ENCODE measurements around the gene SMIM9.

SMIM9 gene

DNA sequence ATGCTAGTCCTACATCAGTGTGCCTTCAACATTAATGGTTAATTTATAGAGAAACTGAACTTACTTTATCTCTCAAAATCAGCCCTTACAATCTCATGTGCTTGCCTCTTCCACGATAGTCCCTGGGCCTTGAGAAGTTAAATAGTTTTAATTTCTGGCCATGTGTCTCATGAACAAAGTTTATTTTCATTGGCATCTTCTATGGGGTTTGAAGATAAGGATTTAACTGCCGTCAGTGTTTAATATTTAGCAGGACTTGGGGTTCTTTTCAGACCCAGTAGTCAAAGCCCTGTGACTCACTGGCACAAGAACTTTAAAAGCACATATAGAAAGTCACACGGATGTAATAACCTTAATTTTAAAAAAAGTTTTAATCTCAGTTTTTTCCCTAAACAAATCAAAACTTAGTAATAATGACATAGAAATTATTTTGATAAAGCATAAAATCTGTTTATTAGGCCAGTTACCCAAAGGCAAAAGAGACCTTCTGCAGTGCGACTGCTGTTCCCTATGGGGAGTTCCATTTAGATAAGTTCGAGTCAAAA is 19.1 kb downstream of the SMIM9 start:
- no peak for DNase-seq

DNA sequence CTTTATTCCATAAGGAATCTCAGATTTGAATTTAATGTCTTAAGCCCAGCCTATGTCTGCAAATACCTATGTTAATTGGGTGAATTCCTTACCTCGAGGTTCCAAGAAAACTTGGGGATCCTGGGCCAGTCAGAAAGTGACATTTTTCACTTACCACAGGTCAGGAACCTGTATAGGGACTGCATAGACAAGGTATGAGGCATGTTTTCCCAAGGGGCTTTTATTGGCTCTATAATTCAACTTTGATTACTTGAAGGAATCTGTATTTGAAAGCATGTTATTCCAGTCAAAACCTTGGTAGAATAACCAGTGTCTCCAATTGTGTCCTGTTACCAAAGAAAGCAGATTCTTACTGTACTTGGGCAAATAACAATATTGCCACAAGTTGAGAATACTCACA is 20.7 kb downstream of the SMIM9 start:
- DNase-seq: no peak

GRCh38 chrX:154812341-154813101 is 21.9 kb downstream of the SMIM9 start:
- DNase-seq: no peak

- no peak for DNase-seq
Measured at GRCh38 chrX:154809939-154810665, 24.4 kb downstream of the SMIM9 start.

GRCh38 chrX:154806837-154807501 is 27.5 kb downstream of the SMIM9 start:
- no peak for DNase-seq

GRCh38 chrX:154805696-154806091 is 28.8 kb downstream of the SMIM9 start:
- DNase-seq: no peak

DNA sequence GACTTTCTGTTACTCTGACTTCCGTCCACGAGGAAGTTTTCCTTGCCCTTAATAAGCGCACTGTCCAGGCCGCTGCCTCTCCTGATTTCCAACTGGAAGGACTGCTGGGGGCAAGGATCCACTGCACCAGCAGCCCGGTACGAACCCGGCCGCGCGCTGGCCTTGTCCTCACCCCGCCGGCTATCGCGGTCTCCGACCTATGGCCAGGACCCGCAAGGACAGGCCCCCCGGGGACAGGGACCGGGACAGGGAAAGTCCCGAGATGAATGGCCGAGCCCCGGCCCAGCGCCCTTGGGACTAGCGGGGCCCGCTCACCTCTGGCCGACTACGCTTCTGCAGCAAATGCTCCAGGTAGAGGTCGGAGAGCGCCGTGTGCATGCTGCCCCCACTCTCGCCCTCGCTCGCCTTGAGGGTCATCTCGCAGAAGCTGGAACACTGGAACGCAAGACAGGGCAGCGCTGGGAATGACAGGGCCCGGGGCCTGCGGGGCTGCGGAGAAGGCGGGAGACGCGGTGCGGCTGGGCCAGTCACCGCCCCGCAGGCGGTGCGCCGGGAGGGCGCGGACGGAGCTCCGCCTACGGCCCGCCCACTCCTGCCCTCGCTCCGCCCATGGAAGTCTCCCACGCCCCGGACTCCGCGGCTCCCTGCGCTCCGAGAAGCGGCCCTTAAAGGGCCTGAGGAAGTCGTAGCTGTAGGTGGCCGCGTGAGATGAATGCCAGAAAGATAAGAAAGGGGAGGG is 29.3 kb downstream of the SMIM9 start, which contains the start of gene MPP1:
Gene MPP1 (minus strand): TSS at position 529 of the 739 bp plus-strand sequence. CDS start 112 bp downstream, at position 417.
- peak; percentile 83 for DNase-seq

DNA sequence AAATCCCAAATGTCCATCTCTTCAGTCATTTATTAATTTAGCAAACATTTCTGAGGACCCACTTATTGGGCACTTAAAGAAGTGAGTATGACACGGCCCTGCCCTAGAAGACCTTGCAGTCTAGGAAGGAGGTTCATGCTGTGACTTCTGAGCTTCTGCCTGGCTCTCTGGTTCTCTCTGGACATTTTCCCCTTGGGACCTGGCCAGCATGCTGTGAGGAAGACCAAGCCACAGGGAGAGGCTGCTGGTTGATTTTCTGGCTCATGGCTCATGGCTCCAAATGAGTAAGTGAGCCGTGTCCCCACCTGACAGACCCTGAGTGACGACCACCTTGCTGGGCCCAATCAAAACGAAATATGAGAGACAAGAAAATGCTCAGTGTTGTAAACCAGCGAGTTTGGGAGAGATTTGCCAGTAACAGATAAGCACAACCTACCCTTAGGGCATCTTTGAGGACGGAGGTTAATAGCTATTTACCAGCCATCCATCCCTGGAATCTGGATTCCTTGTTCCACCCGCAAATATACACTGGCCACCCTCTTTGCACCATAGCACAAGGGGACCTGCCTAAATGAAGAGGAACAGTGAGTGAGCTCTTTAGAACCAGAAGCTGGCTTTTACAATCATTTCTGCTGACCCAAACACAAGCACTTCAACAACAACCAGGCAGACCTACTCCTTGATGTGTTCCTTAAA is 30.1 kb downstream of the SMIM9 start:
- no peak for DNase-seq

GRCh38 chrX:154802947-154803346 is 31.5 kb downstream of the SMIM9 start:
- DNase-seq: no peak

GRCh38 chrX:154800478-154801210 is 33.8 kb downstream of the SMIM9 start:
- DNase-seq: no peak

- no peak for DNase-seq
Measured at GRCh38 chrX:154799556-154800348, 34.7 kb downstream of the SMIM9 start.

DNA sequence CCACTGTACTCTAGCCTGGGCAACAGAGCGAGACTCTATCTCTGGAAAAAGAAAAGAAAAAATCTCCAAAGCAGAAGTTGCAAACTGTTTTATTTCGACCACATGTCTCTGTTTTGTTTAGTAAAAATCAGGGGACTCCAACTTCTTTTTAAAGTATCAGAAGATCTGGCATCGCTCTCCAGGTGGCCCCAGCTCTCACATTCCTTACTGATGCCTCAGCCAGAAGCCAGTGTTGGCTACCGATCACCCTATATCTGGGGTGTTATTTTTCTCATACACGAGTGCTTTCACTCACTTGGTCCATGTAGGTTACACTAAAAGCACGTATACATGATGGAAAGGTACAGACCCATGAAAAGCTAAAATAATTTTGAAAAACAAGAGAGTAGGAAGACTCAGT is 37.5 kb downstream of the SMIM9 start:
- DNase-seq: no peak

DNA sequence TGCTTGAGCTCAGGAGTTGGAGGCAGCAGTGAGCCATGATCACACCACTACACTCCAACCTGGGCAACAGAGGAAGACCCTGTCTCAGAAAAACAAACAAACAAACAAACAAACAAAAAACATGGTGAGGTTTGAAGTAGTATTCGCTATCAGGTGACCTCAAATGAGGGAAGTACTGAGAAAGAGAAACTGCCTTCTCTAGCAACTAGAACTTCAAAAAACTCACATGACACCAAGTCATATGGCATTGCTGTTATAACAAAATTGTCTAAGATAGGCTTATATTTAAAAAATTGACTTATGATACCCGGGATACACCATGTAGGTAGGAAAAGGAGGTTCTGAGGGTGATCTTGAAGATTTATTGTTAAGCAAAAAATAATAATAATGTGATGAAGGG is 39.4 kb downstream of the SMIM9 start:
- no peak for DNase-seq

GRCh38 chrX:154793084-154793795 is 41.2 kb downstream of the SMIM9 start:
- DNase-seq: no peak

DNA sequence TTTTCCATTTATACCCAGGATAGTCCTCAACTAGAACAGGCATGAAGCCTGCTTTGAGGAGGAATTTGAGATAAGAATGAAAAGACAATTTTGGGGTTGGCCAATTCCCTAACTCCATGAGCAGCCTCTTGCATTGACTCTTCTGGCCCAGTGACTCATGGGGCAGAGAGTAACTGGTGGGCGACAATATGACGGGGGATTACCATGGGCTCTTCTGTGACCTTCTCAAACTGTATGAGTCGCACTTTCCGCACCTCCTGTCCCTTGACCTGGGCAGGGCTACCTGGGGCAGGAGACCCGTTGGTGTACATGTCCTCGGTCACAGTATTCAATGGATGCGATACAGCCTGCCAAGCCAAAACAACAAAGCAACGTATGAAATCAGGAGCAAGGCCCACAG is 42.5 kb downstream of the SMIM9 start:
- DNase-seq: no peak

- no peak for DNase-seq
Measured at GRCh38 chrX:154791467-154791866, 43.0 kb downstream of the SMIM9 start.

DNA sequence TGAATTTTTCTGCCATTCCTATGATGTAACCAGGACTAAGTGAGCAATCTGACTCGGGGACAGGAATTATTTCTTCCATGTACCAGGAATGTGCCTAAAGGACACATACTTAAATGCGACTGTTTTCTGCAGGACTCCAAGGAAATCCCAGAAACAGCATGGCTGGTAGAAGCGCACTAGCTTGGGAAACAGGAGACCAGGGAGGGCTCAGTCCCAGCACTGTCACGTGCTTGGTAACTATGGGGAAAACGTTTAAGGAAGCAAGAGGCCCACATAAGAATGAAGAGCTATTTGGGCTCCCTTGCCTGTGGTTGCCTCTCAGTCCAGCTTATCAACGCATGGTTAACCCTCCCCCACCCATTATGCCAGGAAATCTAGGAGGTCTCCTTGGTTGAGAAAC is 48.7 kb downstream of the SMIM9 start:
- no peak for DNase-seq

DNA sequence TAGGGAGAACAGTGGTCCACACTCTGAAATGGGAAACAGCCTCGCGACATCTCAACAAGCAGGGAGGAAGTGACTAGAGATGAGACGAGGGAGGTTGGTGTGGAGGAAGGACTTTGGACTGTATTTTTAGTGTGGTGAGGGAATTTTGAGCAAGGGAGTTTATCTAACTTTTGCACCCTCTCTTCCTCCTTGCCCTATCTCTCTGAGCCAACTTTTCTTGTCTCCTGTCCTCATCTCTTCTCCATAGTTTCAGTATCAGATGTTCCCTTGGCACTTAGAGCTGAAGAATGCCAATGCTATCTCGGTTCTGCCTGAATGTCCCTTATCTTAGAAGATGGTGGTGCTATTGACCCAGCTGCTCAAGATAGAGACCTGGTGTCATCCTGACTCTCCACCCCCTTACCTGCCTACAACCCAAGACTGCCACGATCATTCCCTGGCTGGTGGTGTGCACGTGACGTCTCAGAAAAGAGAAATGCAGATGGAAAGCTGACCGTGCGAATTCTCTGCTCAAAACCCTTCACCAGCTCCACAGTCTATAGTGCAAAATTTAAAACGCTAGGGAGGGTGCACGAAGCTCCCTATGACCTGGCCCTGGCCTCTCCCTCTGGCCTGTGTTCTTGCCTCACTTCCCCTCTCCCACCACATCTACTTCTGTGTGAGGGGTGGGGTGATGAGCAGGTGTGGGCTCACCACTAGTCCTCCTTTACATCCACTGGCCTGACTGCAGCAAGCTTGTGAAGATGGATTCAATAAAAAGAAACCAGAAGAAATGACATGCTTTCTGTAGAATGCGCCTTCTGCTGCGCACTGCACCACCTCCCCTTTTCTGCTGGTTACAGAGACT is 50.1 kb downstream of the SMIM9 start:
- no peak for DNase-seq

GRCh38 chrX:154780968-154781367 is 53.5 kb downstream of the SMIM9 start:
- no peak for DNase-seq
